LHCN-M2 (cell line): ENCODE data around the gene NPHP4. TPM values are rescaled to one million over a fixed set of nuclear protein-coding genes. Genes with fewer than 3 reads are reported as not detected.

Experiments used
- DNase-seq: peaks from one replicate; pipeline ENCODE4 v3.0.0-alpha.2; 2012; ENCODE audit warnings: low read depth
- total RNA-seq: library from RNA; depleted of rRNA; stranded (reverse); fragments of >200 nt; gene quantifications from 2 replicates; pipeline ENCODE4 v1.2.3, GENCODE V29; 2014

NPHP4 gene
- total RNA-seq, 1 experiment from 2014 or later = 4.7 TPM

DNA sequence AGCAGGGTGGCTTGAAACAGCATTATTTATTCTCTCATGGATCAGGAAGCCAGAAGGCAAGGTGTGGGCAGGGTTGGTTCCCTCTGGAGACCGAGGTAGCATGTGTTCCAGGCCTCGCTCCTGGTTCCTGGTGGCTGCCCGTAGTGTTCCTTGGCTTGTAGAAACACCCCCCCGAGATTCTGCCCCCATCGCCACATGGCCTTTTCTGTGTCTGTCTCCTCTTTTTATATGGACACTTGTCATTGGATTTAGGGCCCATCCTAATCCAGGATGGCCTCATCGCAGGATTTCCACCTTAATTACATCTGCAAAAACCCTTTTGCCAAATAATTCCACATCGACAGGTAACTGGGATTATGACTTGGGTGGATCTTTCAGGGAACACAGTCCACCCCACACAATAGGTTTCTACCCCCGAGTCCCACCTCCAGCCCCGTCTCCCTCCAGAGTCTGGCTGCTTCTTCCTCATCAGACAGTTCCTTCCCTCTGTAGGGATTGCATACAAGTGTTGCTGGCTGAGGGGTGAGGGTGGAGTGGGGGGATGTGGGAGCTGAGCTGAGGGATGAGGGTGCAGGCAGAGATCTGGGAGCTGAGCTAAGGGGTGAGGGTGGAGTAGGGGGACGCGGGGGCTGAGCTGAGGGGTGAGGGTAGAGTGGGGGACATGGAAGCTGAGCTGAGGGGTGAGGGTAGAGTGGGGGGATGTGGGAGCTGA lies 12.3 kb upstream of the NPHP4 start:
- no peak for DNase-seq

DNA sequence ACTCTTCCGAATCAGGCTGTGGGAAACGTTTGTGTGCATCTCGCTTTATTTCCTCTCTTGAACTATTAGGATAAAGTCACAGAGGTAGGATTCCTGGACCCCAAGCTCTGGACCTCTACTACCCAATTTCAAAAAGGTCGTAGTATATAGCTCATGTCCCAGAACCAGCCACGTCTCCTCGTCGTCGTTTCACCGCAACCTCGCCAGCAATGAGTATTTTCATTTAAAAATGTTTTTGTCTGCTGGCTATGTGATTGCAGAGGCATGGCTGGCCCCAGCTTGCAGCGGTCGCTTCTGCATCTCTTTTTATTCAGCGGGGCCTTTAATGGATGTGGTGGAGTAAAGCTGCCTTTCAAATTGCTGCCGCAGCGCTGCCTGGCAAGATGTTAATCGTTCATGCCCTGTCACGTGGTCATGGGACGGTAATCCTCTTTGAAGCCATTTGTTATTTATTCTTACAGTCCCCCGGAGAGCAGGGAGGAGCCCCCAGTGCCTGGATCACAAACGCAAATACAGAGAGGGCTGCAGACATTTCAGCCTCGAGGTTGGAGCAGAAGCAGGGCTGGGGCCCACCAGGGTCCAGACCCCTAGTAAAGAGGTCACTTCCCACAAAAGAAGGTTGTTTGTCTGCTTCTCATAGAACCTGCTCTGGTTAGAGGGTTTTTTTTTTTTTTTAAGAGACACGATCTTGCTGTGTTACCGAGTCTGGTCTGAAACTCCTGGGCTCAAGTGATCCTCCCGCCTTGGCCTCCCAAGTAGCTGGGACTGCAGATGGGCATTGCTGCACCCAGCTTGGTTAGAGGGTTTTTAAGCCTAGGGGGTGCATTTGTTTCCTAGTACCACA lies 11.6 kb upstream of the NPHP4 start:
- no peak for DNase-seq

DNA sequence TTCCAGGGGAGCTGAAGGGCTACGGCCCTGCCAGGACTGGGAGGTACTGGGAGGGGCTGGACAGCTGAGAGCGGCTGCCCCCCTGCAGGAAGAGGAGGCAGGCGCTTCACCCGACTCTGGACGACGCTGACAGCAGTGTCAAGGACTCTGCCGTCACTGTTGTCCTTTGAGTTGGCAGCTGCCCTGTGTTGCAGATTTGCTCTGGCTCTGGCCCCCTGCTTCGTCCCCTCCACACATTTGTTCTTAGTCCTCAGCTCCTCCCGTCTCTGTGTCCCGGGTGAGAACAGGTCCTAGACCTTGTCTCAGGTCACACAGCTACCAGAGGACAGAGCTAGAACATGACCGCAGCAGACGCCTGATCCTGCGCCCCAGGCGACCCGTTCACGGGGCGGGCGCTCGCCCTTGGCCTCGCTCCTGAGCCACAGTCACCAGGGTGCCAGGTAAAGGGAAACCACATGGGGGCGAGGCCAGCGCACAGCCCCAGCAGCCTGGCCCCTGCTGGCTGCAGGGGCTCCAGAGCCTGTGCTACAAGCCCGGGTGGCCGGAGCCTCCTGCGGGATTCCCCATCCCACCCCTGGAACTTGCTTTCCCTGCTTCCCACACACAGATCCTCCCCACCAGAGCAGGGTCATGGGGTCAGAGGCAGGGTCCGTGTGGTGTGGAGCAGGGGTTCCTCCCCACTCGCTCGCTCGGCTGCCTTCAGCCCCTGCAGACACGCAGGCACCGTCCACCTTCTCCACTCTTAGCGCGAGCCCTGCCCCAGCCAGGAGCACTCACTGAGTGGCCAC lies 10.7 kb upstream of the NPHP4 start:
- no peak for DNase-seq

DNA sequence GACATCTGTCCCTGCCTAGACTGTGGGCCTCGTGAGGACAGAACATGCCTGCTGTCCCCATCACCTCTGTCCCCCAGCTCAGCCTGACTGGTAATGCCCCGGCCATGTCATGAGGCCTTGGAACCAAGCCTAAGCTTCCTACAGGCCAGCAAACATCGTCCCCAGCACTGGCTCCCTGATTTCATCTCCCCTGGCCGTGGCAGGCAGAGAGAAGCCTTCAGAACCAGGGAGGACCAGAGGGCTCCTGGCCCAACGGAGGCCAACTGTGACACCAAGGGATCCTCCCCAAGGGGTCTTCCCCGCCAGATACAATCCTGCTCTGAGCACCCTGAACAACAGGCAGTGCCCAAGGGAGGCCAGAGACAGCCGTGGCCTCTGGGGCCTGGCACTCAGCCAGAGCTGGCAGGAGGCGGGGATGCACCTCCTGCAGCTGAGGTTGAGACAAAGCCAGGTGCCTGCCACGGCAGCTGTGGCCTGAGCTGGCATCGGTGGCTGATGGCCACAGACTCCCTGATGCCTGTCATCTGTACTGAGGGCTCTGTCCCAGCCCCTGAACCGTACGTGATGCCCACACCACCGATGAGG lies 9.9 kb upstream of the NPHP4 start:
- DNase-seq = no peak

DNA sequence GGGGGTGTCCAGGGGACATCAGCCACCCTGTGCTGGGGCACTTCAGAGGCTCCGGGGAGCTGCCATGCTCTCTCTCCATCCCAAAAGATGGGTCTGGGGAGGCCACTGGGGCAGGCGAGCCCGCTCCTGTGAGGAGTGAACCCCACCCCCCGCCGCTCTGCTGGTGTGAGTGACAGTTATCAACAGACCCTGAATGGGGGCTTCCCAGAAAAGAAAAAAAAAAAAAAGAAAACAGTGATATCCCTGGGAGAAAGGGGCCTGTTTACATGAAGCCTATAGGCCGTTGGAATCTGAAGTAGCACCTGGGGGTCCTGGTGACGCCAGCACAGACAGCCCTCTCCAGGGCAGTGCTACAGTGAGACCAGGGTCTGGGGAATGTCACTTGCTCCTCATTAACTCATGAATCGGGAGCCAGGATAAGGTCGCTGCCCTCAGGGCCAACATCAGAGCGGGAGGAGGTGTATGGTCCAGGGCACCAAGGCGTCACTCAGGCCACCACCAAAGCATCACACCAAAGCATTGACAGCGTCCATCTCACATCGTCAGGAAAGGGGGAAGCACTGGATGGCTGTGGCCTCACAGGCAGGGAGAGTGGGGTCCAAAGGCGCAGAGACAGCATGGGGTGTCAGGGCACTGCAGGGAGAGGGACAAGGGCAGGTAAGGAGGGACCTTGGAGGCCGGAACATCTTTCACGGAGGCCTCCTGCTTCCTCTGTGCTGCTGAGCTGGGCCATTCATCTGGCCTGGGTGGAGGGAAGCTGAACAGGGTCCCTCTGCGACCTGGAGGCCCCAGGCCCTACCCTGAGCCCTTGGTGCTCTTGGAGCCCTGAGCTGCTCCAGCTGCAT lies 8.4 kb upstream of the NPHP4 start:
- DNase-seq = no peak

DNA sequence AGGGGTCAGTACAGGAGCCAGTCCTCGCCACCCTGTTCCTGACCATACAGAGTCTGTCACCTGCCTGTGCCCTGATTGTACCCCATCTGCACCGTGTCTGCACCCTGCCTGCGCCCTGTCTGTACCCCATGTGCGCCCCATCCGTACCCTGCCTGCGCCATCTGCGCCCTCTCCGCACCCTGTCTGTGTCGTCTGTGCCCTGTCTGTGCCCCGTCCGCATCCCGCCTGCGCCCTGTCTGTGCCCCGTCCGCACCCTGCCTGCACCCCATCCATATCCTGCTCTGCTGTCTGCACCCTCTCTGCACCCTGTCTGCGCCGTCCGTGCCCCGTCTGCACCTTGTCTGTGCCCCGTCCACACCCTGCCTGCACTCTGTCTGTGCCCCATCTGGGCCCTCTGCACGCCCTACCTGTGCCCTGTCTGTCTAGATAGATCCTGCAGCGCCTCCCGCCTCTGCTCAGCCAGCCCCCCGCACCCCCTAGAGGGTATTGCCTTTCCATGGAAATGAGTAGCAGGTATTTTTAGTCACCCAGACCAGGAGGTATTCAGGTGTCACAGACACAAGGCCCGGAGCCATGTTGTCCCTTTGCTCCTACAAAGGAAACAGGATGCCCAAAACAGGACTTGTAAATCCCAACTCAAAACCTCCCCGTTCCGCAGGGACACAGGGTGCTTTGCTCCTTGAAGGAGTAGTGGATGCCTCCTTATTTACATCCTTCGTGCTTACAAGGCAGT lies 7.7 kb upstream of the NPHP4 start:
- no peak for DNase-seq

DNA sequence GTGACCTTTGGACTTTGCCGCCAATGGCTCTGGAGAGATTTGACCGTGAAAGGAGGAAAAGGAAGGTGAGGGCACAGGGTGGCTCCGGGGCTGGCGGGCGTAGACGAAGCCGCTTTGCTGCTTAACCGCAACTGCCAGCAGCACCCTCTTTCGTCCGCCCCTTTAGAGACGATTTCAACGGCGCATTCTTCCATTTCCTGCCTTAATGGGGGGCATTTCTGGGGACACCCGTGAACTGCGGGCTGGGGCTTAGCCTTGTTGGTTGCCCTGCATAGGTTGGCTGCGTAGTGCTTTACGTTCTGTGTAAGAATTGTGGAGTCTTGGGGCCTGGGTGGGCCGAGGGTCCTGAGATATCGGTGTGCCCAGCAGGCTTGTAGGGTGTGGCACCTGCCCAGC lies 6.7 kb upstream of the NPHP4 start:
- DNase-seq = no peak

DNA sequence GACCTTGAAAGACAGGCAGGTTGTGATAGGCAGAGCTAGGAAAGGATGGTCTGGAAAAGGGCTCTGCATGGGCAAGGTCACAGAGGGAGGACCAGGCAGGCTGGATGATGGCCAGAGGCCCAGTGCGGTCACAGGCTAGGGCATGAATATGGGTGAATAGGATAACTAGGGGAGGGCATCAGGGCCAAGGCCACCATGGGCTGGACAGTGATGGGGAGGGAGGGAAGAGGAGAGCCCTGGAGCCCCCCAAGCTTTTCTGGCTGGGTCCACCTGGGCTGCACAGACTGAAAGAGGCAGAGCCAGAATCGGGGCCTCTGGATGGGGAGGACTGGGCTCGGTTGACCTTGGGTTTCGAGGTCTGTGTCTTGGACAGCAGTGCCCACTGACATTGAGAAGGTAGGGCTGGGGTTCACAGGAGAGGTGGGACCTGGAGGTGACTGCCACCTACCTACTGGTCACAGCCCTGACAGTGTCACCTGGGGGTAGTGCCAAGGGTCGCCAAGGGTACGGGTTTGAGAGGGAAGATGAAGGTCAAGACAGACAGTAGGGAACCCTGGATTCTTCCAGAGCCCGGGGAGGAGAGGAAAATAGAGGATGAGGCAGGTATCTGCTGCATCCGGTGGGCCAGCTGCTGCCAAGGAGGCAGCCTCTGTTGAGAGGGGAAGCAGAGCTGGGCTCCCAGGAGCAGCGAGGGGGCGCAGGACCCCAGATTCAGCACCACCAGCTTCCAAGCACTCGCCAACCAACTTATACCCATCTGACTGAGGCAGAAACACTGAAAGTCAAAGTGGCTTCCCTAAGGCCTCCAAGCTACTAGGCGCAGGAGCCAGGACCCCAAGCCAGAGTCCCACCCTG lies 6.1 kb upstream of the NPHP4 start:
- no peak for DNase-seq

DNA sequence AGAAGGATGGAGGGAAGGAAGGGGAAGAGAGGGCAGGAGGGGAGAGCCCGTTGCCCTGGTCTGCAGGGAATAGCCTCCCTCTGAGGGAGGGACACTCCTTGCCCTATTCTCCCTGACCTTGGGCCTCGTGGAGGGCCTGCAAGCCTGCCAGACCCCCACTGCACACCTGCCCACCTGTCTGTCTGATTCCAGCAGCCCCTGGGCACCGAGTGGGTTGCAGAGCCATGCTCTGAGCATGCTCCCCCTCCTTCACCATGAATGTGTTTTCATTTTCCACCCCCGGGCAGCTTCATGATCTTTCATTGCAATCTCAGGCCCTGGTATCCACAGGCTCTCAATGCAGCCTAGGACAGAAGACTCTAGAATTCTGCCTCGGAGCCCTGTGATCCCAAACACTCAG lies 5.1 kb upstream of the NPHP4 start:
- no peak for DNase-seq

DNA sequence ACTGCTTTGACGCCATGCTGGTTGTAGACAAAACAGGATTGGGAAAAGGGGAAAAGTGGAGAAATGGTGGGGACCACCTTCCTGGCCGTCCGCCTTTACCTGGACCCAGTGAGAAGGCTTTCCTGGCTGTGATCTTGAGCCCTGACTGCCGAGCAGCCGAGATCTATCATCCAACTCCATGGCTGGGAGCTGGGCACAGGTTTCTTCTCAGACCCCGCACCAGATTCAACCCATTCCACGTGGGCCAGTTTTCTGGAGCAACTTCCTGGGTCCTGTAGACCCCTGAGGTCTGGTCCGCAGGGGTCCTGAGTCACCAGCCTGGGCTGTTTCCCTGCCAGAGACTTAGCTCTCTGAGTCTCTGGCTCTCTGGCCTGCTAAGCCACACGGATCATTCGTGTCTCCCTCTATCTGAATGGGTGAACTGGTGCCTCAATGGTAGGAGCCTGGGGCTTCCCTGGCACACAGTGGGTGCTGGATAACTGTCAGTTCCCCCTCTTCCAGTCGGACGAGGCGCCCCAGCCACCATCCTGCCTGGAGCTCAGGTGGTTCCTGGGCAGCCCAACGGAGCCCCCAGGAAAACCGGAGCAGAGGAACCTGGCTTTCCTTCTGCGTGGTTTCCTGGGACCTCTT lies 4.5 kb upstream of the NPHP4 start:
- no peak for DNase-seq

DNA sequence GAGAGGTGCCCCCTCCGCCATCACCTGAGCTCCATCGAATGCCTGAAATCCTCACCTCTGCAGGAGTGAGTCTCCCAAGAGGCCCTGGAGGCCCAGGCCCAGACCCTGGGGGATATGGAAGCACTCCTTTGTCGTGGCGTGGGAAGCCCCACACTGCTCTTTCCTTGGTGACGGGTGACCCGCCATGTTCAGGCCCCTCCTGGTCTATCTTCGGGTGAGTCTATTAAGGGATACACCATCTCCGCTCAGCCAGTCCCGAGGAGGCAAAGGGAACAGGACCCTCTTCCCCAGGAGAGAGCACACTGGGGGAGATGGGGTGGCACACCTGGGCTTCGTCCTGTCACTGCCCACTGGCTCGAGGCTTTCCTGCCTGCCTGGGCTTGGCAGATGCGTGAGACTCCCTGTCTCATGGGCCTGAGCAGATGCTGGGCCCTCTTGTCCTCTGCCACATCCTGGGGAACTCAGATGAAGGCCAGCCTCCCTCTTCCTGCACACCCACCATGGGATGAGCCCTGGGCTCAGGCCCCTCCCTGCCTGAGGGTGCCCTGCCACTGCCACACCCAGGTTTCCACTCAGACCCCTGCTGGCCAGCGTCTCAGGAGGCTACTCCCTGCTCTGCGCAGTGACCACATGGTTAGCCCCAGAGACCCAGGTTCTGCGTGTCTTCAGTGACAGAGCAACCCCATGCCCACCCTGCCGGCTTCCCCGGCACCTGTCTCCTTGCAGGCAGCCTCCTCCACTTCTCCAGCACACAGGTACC lies 3.8 kb upstream of the NPHP4 start:
- no peak for DNase-seq

DNA sequence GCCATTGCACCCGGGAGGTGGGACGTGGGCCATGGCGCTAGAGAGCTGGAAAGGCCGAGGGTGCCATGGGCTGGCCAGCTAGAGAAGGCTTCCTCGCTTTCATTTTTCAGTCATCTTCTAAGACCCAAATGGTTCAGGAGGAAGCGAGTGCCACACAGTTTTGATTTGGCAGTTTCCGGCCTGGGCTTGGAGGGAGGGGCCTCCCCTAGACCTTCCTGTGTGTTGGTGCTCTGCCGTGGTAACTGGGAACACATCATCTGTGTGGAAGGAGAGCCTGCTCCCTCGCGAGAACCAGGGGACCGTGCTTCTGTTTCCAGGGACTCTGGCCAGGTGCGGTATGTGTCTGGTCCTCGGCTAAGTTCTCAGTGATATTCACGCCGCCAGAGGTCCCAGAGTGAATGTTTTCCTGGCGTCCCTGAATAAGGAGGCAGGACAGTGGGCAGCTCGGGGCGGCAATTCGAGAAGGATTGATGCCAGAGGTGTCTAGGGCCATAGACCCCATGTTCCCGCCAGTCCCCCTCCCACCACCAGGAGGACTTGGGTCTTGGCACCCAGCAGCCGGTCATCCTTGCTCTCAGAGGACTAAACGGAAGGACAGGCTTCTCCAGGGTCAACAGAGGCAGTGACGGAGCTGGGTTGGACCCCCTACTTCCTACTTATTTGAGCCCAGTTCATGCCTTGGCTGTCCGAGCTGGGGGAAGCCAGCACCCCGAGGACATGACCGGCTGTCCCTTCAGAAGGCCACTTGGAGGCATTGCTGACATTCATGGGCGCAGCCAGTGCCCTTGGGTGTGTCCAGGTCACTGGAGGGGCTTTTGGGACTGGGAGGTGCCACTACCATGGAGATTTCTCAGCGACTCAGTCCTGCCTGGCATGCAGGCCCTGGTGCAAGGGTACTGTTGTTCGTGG lies 2.7 kb upstream of the NPHP4 start:
- DNase-seq = no peak

DNA sequence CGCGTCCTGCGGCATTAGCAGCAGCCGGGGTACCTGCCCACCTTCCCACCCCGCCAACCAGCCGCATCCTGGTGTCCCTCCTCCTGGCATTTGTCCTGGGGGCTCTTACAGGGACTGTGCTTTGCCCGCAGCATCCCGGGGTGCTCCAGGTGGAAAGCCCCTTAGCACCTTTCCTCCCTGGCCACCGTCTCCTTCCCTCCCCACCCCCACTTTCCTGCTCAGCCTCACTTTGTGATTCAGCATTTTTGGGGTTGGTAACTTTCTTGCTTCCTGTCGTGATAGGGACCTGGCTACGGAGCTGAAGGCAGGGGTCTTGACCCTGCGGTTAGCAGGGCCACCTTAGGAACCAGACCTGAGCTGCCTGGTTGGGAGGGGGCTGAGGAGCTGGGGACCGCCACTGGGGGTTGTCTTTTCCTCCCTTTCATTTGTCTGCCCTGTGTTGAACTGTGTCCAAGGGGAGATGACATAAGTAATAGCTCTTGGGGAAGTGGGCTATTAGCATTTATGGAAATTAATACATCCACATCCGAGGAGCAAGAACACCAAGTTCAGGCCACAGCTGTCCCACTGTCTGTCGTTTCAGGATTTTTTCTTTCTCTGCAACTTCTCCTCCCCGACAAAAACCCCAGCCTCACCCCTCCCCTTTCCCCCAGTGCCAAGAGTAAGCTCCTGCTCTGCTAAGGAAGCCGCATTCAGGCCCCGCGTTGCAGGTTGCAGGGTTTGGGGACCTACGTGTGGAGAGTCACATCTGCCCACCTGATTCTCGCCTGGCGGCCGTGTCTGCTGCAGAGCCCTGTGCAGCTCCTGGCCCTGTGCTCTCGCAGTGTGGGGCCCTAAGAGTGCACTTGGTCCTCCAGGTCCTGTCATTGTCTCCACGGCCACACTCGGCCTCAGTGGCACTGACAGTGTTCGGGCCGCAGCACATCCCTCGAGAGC lies 1.6 kb upstream of the NPHP4 start:
- no peak for DNase-seq

DNA sequence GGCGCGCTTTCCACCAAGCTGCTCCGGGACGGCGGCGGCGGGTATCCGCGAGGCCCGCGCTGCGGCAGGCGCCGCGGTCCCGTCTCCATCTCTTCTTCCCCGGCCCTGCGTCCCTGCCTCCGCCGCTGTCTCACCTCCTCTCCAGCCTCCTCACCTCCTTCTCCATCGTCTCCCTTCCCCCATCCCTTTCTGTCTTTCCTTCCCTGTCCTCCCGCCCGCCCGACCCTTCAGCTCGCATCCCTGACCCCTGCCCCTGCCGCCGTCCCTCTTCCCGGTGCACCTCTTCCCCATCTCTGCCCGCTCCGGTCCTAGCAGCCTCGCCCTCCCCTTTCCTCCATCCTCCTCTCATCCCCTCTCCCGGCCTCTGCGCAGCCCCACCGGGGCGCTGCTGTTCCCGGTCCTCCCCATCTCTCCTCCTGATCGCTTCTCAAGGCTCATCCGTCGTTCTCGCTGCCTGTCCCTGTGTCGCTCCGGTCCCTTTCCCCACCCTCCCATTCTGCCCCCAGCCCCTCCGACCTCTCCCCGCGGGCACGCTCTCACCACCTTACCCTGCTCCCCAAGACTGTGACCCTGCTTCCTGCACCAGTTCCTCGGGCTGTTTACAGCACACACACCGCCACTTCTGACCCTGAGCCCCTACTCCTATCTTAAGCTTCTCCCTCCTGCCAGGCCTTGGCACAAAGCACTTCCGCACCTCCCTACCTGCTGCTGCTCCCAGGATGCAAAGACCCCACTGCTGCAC lies 760 bp upstream of the NPHP4 start:
- no peak for DNase-seq

DNA sequence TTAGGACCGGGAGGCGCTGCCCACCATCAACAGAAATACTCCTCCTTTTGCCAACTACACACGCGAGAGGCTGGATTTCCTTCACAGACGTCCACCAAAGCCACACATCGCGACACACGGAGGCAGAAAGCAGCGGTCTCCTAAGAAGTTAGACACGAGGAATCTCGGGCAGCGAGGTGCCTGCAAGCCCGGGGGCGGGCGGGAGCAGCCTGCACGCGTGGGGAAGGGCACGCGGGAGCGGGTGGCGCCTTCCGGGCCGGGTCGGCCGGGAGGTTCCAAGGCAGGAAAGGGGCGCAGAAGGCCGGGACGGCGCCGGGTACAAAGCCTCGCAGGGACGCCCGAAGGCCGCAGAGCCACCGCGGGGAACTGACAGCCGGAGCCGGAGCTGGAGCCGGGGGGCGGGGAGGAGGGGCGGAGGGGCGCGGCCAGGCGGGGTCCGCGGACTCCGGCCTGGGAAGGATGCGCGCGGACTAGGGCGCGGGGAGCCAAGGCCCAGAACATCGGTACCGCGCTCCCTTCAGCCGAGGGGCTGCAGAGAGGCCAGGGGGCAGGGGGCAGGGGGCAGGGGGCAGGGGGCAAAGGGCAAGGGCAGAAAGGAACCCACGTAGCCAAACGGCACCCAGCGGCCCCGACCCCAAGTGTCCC lies 722 bp downstream of the NPHP4 start:
- no peak for DNase-seq
